Adipocyte (in vitro differentiated cells): ENCODE results near the gene RALY.

Experiments used
- DNase-seq: peaks from one replicate; pipeline ENCODE4 v3.0.0-alpha.2; 2015; ENCODE audit warnings: low read depth
- H3K27me3 ChIP-seq: replicated peaks from 2 replicates; pipeline ENCODE4 v1.7.0; 2013; ENCODE audit warnings: mild to moderate bottlenecking, low read length, moderate library complexity; ENCODE audit not compliant: control insufficient read depth, insufficient read depth
- H3K36me3 ChIP-seq: 2 replicates; pipeline ENCODE4 v1.7.0; 2013; ENCODE audit warnings: low read length, mild to moderate bottlenecking, moderate library complexity; ENCODE audit not compliant: control insufficient read depth, insufficient read depth, severe bottlenecking
- H3K4me1 ChIP-seq: 2 replicates; pipeline ENCODE4 v1.7.0; 2013; ENCODE audit warnings: mild to moderate bottlenecking, low read length, moderate library complexity; ENCODE audit not compliant: control insufficient read depth, insufficient read depth
- H3K4me3 ChIP-seq: 2 replicates; pipeline ENCODE4 v1.7.0; 2013; ENCODE audit warnings: mild to moderate bottlenecking, low read length, moderate library complexity
- H3K9ac ChIP-seq: 2 replicates; pipeline ENCODE4 v1.7.0; 2013; ENCODE audit warnings: mild to moderate bottlenecking, low read length, moderate library complexity
- H3K9me3 ChIP-seq: 2 replicates; pipeline ENCODE4 v1.7.0; 2013; ENCODE audit warnings: mild to moderate bottlenecking, low read length, moderate library complexity; ENCODE audit not compliant: control insufficient read depth

Gene RALY

DNA sequence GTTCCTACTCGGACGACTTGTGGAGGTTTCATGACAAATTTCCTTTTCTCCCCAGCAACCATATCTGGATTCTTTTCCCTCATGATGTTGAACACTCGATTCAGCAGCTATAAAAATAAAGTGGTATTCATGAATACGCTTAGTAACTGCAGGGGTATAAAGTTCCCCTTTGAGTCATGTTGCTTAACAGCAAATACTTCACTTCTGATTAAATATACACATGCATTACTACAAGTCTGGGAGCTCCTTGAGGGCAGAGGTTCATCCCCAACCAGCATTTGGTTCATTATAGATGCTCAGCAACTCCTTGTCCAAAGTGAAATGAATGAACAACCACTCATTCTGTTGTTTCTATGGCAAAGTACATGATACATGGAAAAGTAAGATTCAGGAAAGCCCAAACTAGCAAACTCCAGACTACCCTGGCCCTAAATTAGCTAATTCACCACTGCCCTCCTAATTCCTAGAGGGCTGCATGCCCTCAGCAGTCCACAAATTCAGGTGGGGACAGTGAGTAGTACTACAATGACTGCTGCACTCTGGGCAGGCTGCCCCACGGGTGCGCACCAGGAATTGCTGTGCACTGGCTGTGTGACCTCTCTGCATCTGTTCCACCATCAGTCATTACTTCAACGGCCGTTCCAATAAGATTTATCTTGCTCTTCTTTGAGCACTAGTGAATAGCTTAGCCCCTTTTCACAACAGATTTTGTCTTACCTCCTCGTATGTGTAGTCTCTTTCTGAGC lies 103.2 kb downstream of the RALY start:
- H3K4me3 ChIP-seq = no peak overlapping the region
- no peak for DNase-seq
- H3K9me3 ChIP-seq = no peaks in the 10 kb centered on the region
- no peaks in the 10 kb centered on the region for H3K4me1 ChIP-seq
- H3K9ac ChIP-seq = no peak overlapping the region
- no peaks in the 10 kb centered on the region for H3K27me3 ChIP-seq
- H3K36me3 ChIP-seq = peaks cover 100% of the 10 kb centered on the region

DNA sequence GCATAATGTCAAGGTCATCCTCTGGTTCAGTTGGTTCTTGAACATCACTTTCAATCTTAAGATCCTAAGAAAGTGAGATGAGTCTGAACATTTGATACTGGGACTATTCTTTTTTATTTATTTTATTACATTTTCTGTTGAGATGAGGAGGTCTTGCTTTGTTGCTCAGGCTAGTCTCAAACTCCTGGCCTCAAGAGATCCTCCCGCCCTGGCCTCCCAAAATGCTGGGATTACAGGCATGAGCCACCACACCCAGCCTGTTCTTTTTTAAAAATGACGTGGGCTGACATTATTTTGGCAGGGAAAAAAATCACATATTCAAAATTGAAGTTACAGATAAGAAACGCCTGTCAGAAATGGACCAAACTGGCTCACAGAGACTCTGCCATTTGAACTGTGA lies 104.9 kb downstream of the RALY start:
- DNase-seq = no peak
- H3K36me3 ChIP-seq = peaks cover 100% of the 10 kb centered on the region
- no peaks in the 10 kb centered on the region for H3K4me1 ChIP-seq

DNA sequence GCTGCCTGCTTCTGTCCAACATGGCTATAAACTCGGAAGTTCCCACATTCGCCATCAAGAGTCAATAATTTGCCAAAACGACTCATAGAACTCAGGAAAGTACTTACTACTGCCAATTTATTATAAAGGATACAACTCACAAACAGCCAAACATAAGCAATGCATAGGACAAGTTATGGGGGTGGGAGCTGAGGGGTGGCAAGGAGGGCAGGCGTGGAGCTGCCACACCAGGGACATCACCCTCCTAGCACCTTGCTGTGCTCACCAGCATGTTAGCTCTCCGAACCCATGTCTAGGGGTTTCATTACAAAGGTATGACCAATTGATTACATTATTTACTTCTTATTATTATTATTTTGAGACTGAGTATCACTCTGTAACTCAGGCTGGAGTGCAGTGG lies 106.0 kb downstream of the RALY start:
- Histone ChIP-seq H3K36me3 (peaks cover 100% of the 10 kb centered on the region), H3K27me3 (no peaks in the 10 kb centered on the region), H3K9me3 (no peaks in the 10 kb centered on the region), H3K4me3 (no peak overlapping the region), H3K4me1 (no peaks in the 10 kb centered on the region), H3K9ac (no peak overlapping the region)
- no peak for DNase-seq

More for the DNA sequence above, 104.9 kb downstream of the RALY start:
- H3K9ac ChIP-seq = no peak overlapping the region
- no peak overlapping the region for H3K4me3 ChIP-seq
- no peaks in the 10 kb centered on the region for H3K27me3 ChIP-seq
- no peaks in the 10 kb centered on the region for H3K9me3 ChIP-seq

DNA sequence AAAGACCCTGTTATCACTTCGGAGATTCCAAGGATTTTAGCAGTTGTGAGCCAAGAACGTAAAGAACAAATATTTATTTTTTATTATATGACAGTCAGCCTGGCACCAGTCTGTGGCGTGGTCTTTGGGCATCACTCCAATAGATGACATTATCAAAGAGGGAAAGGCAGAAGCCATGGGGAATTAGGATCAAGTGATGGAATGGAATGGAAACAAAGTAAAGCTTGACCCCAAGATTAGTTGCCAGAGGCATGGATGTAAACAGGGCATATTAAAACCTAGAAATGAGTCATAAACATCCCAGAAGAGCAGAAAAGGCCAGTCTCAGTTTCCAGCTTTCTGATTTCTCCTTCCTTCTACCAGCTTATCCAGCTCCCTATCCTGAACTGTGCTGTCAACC lies 106.9 kb downstream of the RALY start:
- H3K36me3 ChIP-seq = peaks cover 100% of the 10 kb centered on the region
- H3K9ac ChIP-seq = no peak overlapping the region
- H3K4me1 ChIP-seq = peaks cover under 1% of the 10 kb centered on the region
- H3K9me3 ChIP-seq = no peaks in the 10 kb centered on the region
- no peaks in the 10 kb centered on the region for H3K27me3 ChIP-seq
- H3K4me3 ChIP-seq = no peak overlapping the region
- DNase-seq = no peak

DNA sequence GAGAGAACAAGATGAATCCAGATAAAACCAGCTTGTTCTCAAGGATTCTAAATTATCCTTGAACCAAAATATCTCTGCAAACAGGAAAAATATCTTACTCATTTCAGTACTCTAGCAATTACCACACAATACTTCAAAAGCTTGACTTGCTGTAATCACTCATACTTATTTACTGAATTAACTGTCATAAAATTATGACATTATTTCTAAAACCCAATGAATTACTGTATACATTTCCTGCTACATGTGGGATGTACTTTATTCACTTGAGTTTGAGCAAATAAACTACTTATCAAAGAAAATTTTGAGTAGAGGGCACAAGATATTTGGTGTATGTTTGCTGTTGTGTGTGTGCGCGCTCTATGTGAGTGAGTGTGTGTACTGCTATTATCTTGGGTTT lies 108.6 kb downstream of the RALY start:
- peaks cover 93% of the 10 kb centered on the region for H3K36me3 ChIP-seq

DNA sequence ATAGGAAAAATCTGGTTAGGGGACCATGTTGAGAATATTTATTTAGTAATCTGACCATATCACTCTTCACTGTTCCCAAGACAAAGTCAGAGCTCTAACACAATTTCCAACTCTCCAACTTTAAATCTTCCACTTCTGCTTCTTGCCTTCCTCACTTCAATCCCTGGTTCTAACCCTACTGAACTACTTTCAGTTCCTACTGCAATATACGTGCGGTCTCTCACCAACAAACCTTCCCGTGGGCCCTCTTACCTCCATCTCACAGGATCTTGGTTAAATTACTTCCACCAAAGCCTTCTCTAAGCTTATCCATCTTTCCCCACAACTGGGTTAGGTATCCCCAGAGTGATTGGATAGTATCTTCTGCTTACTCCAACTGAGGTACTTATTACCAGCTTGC lies 110.3 kb downstream of the RALY start:
- no peak for DNase-seq
- Histone ChIP-seq H3K36me3 (peaks cover 88% of the 10 kb centered on the region), H3K9ac (no peak overlapping the region), H3K4me3 (no peak overlapping the region), H3K9me3 (no peaks in the 10 kb centered on the region), H3K4me1 (peaks cover 32% of the 10 kb centered on the region), H3K27me3 (no peaks in the 10 kb centered on the region)

More for the DNA sequence above, 108.6 kb downstream of the RALY start:
- Histone ChIP-seq H3K4me3 (no peak overlapping the region), H3K27me3 (no peaks in the 10 kb centered on the region), H3K9ac (no peak overlapping the region), H3K4me1 (peaks cover 15% of the 10 kb centered on the region), H3K9me3 (no peaks in the 10 kb centered on the region)
- DNase-seq = no peak

DNA sequence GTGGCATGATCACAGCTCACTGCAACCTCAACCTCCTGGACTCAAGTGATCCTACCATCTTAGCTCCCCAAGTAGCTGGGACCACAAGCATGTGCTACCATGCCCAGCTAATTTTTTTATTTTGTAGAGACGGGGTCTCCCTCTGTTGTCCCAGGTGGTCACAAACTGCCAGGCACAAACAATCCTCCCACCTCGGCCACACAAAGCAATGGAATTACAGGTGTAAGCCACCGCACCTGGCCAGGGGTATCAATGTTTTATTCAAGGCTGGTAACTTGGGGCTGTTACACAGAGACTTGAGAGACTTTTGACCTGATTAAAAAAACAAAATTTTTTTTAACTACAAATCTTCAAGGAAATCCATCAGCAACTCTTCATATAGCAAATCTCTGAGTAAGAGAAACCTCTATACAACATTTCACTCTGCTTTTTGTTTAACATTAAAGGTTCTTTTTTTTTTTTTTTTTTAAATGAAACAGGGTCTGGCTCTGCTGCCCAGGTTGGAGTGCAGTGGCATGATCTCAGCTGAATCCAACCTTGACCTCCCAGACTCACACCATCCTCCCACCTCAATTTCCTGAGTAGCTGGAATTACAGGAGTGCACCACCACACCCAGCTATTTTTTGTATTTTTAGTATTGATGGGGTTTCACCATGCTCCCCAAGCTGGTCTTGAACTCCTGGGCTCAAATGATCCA lies 112.4 kb downstream of the RALY start:
- peaks cover 73% of the 10 kb centered on the region for H3K36me3 ChIP-seq
- H3K27me3 ChIP-seq = no peaks in the 10 kb centered on the region

DNA sequence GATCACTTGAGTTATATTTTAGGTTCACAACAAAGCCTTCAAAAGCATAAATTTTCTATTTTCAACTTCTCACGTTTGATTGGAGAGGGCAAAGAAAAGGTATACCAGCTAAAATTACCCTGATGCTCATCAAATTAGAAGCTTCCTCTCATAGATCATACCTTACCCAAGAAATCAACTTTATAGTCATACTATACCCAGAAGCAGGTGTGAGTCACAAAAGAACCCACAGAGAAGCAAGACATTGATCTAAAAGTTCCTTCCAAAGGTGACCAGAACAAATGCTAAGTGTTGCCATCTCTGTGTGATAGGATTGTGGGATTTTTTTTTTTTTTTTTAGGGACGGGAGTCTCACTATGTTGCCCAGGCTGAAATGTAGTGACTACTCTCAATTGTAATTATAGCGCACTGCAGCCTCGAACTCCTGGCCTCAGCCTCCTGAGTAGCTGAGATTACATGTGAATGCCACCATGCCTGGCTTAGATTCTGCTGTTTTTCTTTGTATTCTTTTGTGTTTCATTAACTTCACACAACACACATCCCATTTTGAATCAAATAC lies 115.0 kb downstream of the RALY start:
- DNase-seq = no peak
- Histone ChIP-seq H3K9me3 (no peaks in the 10 kb centered on the region), H3K4me3 (peak overlapping the region; percentile 99), H3K36me3 (peaks cover 48% of the 10 kb centered on the region), H3K4me1 (peaks cover 48% of the 10 kb centered on the region), H3K27me3 (no peaks in the 10 kb centered on the region), H3K9ac (peak overlapping the region; percentile 22)

More for the DNA sequence above, 112.4 kb downstream of the RALY start:
- Histone ChIP-seq H3K9me3 (no peaks in the 10 kb centered on the region), H3K4me1 (peaks cover 45% of the 10 kb centered on the region), H3K9ac (no peak overlapping the region), H3K4me3 (no peak overlapping the region)
- DNase-seq = no peak

DNA sequence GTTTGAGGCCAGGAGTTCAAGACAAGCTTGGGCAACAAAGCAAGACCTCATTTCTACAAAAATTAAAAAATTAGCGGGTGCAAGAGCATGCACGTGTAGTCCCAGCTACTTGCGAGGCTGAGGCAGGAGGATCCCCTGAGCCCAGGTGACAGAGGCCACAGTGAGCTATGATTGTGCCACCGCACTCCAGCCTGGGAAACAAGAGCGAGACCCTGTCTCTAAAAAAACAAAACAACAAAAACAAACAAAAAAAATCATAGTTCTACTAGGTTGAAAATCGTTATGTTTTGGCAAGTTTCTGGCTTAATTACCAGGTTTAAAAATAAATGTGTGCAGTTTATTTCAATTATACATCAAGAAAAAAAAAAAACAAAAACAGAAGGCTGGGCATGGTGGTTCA lies 115.7 kb downstream of the RALY start:
- Histone ChIP-seq H3K36me3 (peaks cover 40% of the 10 kb centered on the region), H3K27me3 (no peaks in the 10 kb centered on the region), H3K4me3 (peak overlapping the region; percentile 99), H3K4me1 (peaks cover 48% of the 10 kb centered on the region), H3K9ac (no peak overlapping the region), H3K9me3 (no peaks in the 10 kb centered on the region)
- DNase-seq = no peak

DNA sequence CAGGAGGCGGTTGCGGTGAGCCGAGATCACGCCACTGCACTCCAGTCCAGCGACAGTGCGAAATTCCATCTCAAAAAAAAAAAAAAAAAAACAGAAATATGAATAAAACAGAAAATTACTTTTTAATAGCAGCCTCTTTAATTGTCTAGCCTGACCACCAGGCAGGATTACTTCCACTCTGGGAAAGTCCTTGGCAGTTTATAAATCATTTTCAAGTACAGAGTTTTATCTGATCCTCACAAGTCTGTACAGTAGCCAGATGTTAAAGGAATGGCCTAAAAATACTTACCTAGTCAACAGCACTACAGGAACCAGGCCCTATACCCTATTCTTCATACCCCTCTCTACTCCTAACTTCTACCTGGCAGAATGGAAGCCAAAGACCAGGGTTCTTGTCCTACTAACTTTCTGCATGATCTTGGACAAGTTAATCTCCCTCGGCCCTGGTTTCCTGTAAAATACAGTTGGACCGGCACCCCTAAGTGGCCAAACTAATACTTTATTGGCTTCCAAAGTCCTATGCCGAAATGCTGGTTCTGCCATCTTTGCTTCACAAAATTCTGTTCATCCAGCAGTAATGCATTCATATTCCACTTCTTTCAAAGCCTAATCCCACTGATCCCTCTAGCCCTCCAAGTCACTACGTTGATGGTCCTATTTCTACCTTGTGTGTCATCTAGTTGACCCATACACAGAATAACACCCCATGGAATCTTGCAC lies 116.5 kb downstream of the RALY start:
- peak overlapping the region; percentile 99 for H3K4me3 ChIP-seq
- no peak for DNase-seq
- no peaks in the 10 kb centered on the region for H3K27me3 ChIP-seq
- peaks cover 48% of the 10 kb centered on the region for H3K4me1 ChIP-seq
- H3K36me3 ChIP-seq = peaks cover 33% of the 10 kb centered on the region
- H3K9me3 ChIP-seq = no peaks in the 10 kb centered on the region
- peak overlapping the region; percentile 98 for H3K9ac ChIP-seq
